HG02884 (cell line): Measurements from ENCODE around the gene GGN.
"Not testable (repeated sequence)": the region's sequence is repeated elsewhere in the genome, so short reads cannot be mapped to it uniquely, and the experiment has no call there.

Experiments
- ATAC-seq: cut with Tn5 transposase; IDR thresholded peaks from one replicate; pipeline ENCODE4 v1.9.1; 2021; ENCODE audit warnings: mild to moderate bottlenecking, moderate library complexity; ENCODE audit not compliant: unreplicated experiment

GGN gene

DNA sequence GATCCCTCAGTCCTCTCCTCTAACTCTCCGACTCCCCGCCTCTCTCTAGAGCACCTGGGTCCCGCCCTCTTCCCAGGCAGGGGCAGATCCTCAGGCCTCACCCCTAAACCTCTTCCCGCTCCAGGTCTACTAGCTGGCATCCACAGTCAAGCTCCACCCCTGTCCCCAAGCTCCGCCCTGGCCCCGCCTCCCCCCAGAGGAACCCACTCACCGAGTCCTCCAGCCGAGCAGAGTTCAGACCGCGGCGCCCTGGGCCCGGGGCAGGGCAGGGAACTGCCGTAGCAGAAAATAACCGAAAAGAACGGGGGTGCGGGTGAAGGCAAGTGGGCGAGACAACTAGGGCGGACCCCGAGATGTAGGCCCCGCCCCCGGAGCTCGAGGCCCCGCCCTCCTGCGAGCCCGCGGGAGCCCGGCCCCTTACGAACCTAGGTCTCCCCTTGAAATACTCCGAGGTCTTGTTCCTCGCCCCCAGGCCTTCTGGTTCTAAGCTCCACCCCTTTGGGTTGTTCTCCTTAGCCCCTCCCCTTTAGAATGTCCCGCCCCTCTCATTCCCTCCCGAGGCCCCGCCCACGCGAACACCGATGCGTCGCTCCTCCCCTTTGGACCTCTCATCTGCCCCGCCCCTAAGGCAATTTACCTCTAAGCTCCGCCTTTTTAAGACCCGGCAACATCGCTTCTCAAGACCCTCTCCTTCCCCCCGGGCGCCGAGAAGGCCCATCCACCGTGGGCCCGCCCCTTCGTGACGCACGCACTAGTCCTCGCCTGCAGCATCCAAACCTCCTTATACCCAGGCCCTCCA, at the start of gene GGN:
Gene GGN (minus strand): TSS at position 485 of the 799 bp plus-strand sequence. CDS start 773 bp downstream, outside the sequence.
- no peak for ATAC-seq

- no peak for ATAC-seq
Observed at GRCh38 chr19:38437295-38437694, 49.5 kb upstream of the GGN start.

- ATAC-seq: no peak
Observed at GRCh38 chr19:38434549-38435051, 46.8 kb upstream of the GGN start.

- no peak for ATAC-seq
Observed at GRCh38 chr19:38433268-38433733, 45.5 kb upstream of the GGN start, which contains the start of gene RYR1. TSS of gene RYR1 (plus strand) at chr19:38433691. CDS start at chr19:38433830, 139 bp downstream.

- ATAC-seq: no peak
Observed at GRCh38 chr19:38430931-38431330, 43.1 kb upstream of the GGN start.

- ATAC-seq: no peak
Observed at GRCh38 chr19:38429811-38430156, 42.0 kb upstream of the GGN start.

GRCh38 chr19:38429055-38429810, 41.4 kb upstream of the GGN start:
- no peak for ATAC-seq

- ATAC-seq: not testable (repeated sequence)
Observed at GRCh38 chr19:38427035-38427677, 39.3 kb upstream of the GGN start.

DNA sequence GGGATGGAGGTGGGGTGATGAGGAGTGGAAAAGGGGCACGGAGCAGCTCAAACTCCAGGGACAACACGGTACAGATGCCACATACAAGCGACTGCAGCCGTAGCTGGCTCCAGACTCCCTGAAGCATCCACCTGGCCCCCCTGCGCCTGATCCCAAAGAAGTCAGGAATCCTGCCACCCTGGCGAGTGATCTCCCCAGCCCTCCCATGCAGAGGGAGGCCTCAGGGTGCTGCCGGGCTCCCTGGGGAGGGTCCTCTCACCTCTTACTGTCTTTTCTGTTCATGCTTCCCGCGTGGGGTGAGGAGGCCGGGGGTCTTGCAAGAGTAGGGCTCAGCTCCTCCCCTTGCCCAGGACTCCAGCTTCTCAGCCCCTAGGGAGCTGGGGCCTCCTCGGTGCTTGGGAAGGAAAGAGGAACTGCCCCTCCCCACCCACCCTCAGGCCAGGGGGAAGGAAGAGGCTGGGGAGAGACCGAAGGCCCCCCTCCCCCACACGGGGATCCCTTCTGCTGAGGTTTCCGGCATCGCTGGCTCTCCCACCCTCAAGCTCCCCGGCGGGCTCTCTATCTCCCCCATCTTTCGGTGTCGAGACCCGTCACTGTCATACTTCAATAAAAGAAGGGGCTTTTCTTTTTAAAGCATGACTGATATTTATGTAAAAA, 38.1 kb upstream of the GGN start, which contains the start of gene RASGRP4:
Gene RASGRP4 (minus strand): TSS at position 410 of the 657 bp plus-strand sequence. CDS start 128 bp downstream, at position 282.
- ATAC-seq: no peak

DNA sequence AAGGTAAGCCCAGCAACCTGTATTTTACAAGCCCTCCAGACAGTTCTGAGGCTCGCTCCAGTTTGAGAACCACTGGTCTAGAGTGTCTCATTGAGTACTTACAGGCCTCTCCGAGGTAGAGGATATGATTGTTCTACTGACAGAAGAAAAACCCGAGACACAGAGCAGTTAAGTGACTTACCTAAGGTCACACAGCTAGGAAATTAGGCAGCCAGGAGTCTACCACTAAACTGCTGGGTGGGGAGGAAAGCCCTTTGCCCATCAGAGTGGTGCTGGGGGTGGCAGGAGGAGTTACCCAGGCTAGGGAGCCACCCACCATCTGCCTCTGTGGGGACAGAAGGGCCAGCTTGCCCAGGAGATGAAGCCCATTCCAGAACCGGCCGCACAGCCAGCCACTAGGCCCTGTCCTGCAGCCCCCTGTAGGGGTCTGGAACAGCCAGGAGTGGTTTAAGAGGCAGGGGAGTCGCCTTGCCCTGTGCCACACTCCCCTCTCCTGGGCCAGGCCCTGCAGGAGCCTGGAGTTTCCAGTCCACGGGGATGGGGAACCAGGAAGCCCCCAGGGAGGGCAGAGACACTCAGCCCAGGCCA, 37.5 kb upstream of the GGN start:
- ATAC-seq: no peak

DNA sequence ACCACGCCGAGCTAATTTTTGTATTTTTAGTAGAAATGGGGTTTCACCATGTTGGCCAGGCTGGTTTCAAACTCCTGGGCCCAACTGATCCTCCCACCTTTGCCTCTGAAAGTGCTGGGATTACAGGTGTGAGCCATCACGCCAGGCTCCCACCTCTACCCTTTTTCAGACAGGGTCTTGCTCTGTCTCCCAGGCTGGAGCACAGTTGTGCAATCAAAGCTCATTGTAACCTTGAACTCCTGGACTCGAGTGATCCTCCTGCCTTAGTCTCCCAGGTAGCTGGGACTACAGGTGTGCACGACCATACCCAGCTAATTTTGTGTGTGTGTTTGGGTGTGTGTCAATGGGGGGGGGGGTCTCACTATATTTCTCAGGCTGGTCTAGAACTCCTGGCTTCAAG, 36.4 kb upstream of the GGN start:
- no peak for ATAC-seq

DNA sequence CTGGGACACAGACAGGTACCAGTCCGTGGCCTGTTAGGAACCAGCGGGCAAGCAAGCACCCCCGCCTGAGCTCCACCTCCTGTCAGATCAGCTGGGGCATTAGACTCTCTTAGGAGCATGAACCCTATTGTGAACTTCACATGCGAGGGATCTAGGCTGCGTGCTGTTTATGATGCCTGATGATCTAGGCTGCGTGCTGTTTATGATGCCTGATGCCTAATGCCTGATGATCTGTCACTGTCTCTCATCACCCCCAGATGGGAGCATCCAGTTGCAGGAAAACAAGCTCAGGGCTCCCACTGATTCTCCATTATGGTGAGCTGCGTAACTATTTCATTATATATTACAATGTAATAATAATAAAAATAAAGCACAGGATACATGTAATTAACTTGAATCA, 34.6 kb upstream of the GGN start:
- ATAC-seq: no peak

GRCh38 chr19:38421856-38422255, 34.0 kb upstream of the GGN start:
- no peak for ATAC-seq

DNA sequence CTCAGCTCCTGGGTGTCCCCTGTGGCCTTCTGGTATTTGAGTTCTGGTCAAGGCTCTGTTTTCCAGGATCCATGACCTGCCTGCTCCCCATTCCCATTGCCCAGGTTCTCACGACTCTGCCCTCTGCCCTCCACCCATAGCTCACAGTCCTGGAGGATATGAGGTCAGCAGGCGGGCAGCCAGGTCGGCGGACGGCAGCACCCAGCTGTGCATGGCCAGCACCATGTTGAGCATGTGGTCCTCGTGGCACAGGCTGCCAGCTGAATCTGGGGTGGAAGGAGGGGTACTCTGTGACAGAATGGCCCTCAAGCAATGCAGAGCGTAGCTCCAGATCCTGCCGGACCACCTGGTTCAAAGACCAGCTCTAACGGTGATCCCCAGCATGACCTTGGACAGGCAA, 33.1 kb upstream of the GGN start:
- no peak for ATAC-seq

DNA sequence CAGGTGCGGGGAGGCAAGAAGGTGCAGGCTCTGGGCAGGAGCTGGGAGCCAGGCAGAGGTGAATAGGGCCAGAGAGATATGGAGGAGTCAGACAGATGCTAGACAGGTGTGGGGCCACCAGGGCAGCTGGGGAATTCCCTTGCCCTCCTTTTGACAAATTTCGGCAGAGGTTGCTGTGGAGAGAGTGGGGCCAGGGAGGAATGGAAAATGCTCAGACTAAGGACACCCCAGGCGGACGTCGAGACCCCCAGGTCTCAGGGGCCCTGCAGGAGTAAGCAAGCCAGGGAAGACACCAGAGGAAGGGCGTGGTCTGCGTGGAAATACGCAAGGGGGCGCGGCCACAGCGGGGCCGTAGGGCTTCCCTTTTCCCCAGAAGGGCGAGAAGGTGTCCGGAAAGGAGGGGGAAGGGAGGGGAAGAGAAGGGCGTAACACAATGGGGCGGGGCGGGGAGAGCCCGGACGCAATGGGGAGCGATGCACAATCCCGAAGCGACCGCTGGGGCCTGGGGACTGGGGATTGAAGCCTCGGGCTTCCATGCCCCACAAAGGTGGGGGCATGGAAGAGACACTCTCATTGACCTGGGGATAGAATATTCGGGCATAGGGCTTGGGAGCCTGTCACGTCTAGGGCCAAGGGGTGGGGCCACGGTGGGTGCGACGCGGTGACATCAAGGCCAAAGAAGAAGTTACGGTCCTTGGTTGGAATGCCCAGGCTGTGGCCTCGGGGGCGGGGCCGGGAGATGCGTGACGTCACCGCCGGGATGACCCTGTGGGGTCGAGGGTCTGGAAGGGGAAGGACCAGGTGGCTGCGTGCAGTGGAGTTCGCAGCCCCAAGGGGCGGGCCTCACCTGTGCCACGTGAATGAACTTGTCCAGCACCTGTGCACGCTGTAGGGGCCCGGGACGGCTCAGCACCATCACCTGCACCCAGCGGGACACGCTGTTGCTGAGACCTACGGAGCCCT, 30.0 kb upstream of the GGN start:
- ATAC-seq: no peak

GRCh38 chr19:38417146-38417543, 29.3 kb upstream of the GGN start:
- ATAC-seq: no peak

- no peak for ATAC-seq
Observed at GRCh38 chr19:38413416-38413815, 25.6 kb upstream of the GGN start.

GRCh38 chr19:38412961-38413360, 25.1 kb upstream of the GGN start:
- no peak for ATAC-seq

- no peak for ATAC-seq
Observed at GRCh38 chr19:38412491-38412890, 24.7 kb upstream of the GGN start.
